Activated B cell treated with CpG ODN at 0.5 μM for 24 hours (primary cell): ENCODE data around the gene DTYMK. TPM values are rescaled to one million over a fixed set of nuclear protein-coding genes. Genes with fewer than 3 reads are reported as not detected.

Experiments
- ATAC-seq: fragments of 200-7000 bp; cut with Tn5 transposase; one replicate; pipeline ENCODE4 v1.10.0; 2021; ENCODE audit warnings: low read depth, mild to moderate bottlenecking, moderate library complexity
- CTCF ChIA-PET: fragments of 350-600 bp; sonication (Branson Sonifier 250); formaldehyde crosslinking; loops from one replicate; lab custom pipeline; 2021; ENCODE audit warnings: antibody characterized with exemption; lab: Charles Lee
- POLR2A ChIA-PET: fragments of 350-600 bp; sonication (Branson Sonifier 250); formaldehyde crosslinking; loops from one replicate; lab custom pipeline; 2021; ENCODE audit warnings: antibody characterized with exemption; lab: Charles Lee
- DNase-seq: peaks from one replicate; pipeline ENCODE4 v3.0.0; 2022
- H3K27ac Mint-ChIP-seq: one replicate; pipeline ENCODE4 v1.8.0; 2020; ENCODE audit warnings: mixed read lengths
- H3K27me3 Mint-ChIP-seq: one replicate; pipeline ENCODE4 v1.8.0; 2021; ENCODE audit warnings: mixed read lengths
- H3K36me3 Mint-ChIP-seq: one replicate; pipeline ENCODE4 v1.8.0; 2021; ENCODE audit warnings: low read depth, mixed read lengths
- H3K4me1 Mint-ChIP-seq: one replicate; pipeline ENCODE4 v1.8.0; 2021; ENCODE audit warnings: mixed read lengths
- H3K4me3 Mint-ChIP-seq: one replicate; pipeline ENCODE4 v1.8.0; 2020; ENCODE audit warnings: mild to moderate bottlenecking, mixed read lengths
- H3K9me3 Mint-ChIP-seq: one replicate; pipeline ENCODE4 v1.8.0; 2020; ENCODE audit warnings: mixed read lengths
- CTCF ChIP-seq: fragments of 200-600 bp; IDR thresholded peaks from one replicate; pipeline ENCODE4 v1.8.0; 2022; ENCODE audit warnings: antibody characterized with exemption, mild to moderate bottlenecking
- intact Hi-C: fragments of 100-400 bp; cut with micrococcal nuclease; formaldehyde crosslinking; loops from one replicate; pipeline ENCODE4 v1.15.1; 2024
- total RNA-seq: library from RNA; stranded (reverse); gene quantifications from 2 replicates; pipeline ENCODE4 v1.2.3, GENCODE V29; 2022

DTYMK gene
- total RNA-seq, 1 donor from 2014 or later, result 34.7 TPM

GRCh38 chr2:241655516-241656189, 31.0 kb downstream of the DTYMK start:
- DNase-seq (no peak), ATAC-seq (no peak)
- Mint-ChIP-seq H3K4me3 (no peak overlapping the region), H3K4me1 (no peaks in the 10 kb centered on the region), H3K27ac (no peak overlapping the region), H3K9me3 (no peaks in the 10 kb centered on the region), H3K36me3 (peaks cover 92% of the 10 kb centered on the region), H3K27me3 (no peaks in the 10 kb centered on the region)
- TF ChIP-seq CTCF, result no peak
- POLR2A ChIA-PET, result no interaction called here
- intact Hi-C loops, result no loop called here
- CTCF ChIA-PET, result no interaction called here

- H3K36me3 Mint-ChIP-seq, result peaks cover 84% of the 10 kb centered on the region
Observed at GRCh38 chr2:241654551-241654950, 32.1 kb downstream of the DTYMK start.

GRCh38 chr2:241653210-241653750, 33.3 kb downstream of the DTYMK start:
- no peak for TF ChIP-seq CTCF
- Mint-ChIP-seq H3K9me3 (no peaks in the 10 kb centered on the region), H3K27ac (no peak overlapping the region), H3K36me3 (peaks cover 72% of the 10 kb centered on the region), H3K4me3 (no peak overlapping the region), H3K27me3 (no peaks in the 10 kb centered on the region), H3K4me1 (no peaks in the 10 kb centered on the region)
- ATAC-seq, result no peak
- no peak for DNase-seq
- ChIA-PET CTCF (no interaction called here), POLR2A (no interaction called here)
- intact Hi-C loops, result no loop called here

More at GRCh38 chr2:241654551-241654950, 32.1 kb downstream of the DTYMK start:
- Mint-ChIP-seq H3K27me3 (no peaks in the 10 kb centered on the region), H3K27ac (no peak overlapping the region), H3K4me1 (no peaks in the 10 kb centered on the region), H3K9me3 (no peaks in the 10 kb centered on the region), H3K4me3 (no peak overlapping the region)
- ChIA-PET CTCF (no interaction called here), POLR2A (interaction anchor here (0.7 kb wide), 1 partner anchor 360 kb away, joined by 6 read pairs; no protein-coding TSS in a partner anchor)
- no peak for TF ChIP-seq CTCF
- DNase-seq (no peak), ATAC-seq (no peak)
- intact Hi-C loops, result no loop called here

- no peak for TF ChIP-seq CTCF
- Mint-ChIP-seq H3K9me3 (no peaks in the 10 kb centered on the region), H3K4me3 (no peak overlapping the region), H3K4me1 (no peaks in the 10 kb centered on the region), H3K27ac (no peak overlapping the region), H3K36me3 (peaks cover 67% of the 10 kb centered on the region), H3K27me3 (no peaks in the 10 kb centered on the region)
- ATAC-seq, result no peak
- POLR2A ChIA-PET, result no interaction called here
- CTCF ChIA-PET, result no interaction called here
- DNase-seq, result no peak
- intact Hi-C loops, result no loop called here
Observed at GRCh38 chr2:241652722-241653121, 33.9 kb downstream of the DTYMK start.

- no peak for ATAC-seq
- H3K27ac Mint-ChIP-seq, result no peak overlapping the region
Observed at GRCh38 chr2:241652142-241652541, 34.5 kb downstream of the DTYMK start.

More at GRCh38 chr2:241652142-241652541, 34.5 kb downstream of the DTYMK start:
- no peak for TF ChIP-seq CTCF
- Mint-ChIP-seq H3K36me3 (peaks cover 62% of the 10 kb centered on the region), H3K9me3 (no peaks in the 10 kb centered on the region), H3K4me3 (no peak overlapping the region), H3K27me3 (no peaks in the 10 kb centered on the region), H3K4me1 (no peaks in the 10 kb centered on the region)
- intact Hi-C loops, result no loop called here
- CTCF ChIA-PET, result no interaction called here
- DNase-seq, result no peak
- POLR2A ChIA-PET, result no interaction called here
